HG03354 (cell line): ENCODE data around the gene C14orf180.

Experiments used
- ATAC-seq: cut with Tn5 transposase; IDR thresholded peaks from one replicate; pipeline ENCODE4 v1.9.1; 2021; ENCODE audit warnings: mild to moderate bottlenecking; ENCODE audit not compliant: unreplicated experiment, poor library complexity, severe bottlenecking

The C14orf180 gene

GRCh38 chr14:104559804-104560585, 19.6 kb upstream of the C14orf180 start:
- no peak for ATAC-seq

- no peak for ATAC-seq
These were observed 19.0 kb upstream of the C14orf180 start for GRCh38 chr14:104560586-104560945.

- no peak for ATAC-seq
These were observed 18.4 kb upstream of the C14orf180 start for GRCh38 chr14:104561124-104561557.

DNA sequence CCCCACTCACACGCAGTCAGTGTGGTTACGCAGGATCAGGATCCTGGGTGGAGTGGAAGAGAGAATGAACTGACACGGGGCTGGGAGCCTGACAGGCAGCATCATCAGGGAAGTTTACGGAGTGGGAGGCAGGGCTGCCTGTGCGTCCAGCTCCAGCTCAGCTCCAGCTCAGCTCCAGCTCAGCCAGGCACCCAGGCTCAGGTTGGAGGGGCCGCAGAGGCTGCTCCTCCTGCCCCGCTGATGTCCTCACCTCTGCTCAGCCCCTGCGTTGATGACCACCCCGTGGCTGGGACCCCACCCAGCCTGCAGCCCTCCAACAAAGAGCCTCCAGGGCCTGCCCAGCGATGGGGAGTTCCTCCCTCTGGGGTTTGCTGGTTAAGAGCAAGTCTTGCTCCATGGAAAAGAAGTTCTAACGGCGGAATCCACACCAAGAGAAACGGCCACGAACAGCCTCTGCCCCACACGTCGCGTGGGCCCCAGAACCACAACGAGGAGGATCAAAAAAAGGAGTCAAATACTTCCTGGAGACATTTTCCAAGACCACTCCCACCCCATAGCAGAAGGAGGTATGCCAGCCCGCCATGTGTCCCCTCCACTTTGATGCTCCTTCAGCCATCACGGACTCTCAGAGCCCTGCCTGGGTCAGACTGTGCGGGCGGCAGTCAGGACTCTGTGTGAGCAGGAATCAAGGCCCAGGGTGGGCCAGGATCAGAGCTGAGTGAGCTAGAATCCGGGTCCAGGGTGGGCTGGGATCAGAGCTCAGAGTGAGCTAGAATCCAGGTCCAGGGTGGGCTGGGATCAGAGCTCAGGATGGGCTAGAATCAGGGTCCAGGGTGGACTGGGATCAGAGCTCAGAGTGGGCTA, 17.7 kb upstream of the C14orf180 start:
- no peak for ATAC-seq

DNA sequence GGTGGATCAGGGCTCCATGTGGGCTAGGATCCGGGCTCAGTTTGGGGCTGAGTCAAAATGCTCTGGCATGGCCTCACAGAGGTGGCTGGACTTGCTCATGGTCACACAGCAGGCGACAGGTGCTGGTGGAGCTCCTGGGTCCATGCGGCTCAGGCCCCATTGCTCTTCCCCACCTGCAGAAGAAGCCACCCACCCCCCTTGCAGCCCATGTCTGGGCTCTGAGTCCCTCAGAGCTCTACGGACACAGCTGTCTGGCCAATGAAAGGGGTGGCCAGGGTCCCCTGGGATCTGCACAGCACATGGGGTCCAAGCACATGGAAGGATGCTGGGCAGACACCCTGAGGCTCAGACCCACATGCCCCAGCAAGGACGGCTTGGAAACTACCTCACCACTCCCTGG, 17.0 kb upstream of the C14orf180 start:
- ATAC-seq, result no peak

DNA sequence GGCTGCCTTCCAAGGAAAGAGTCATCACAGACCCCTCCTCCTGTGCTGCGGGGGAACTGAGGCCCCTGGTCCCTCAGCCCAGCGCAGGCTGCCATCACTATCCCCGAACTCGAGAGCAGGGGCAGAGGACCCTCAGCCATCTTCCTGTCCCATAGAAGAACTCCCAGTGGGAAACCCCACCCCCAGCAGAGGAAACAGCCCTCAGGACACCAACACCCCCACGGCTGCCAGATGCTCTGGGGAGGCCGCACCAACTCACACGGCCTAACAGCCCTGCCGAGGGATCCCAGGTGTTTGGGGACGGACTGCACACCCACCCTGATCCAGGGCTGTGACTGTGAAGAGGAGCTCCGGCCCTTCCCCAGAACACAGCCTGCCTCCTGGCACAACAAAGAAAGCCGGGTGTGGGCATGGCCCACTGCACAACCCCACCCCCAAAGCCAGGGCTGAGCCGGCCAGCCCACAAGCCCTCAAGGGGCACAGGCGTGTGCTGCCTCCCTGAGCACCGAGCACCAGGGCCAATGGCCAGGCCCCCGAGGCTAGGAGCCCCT, 16.3 kb upstream of the C14orf180 start:
- ATAC-seq, result no peak

DNA sequence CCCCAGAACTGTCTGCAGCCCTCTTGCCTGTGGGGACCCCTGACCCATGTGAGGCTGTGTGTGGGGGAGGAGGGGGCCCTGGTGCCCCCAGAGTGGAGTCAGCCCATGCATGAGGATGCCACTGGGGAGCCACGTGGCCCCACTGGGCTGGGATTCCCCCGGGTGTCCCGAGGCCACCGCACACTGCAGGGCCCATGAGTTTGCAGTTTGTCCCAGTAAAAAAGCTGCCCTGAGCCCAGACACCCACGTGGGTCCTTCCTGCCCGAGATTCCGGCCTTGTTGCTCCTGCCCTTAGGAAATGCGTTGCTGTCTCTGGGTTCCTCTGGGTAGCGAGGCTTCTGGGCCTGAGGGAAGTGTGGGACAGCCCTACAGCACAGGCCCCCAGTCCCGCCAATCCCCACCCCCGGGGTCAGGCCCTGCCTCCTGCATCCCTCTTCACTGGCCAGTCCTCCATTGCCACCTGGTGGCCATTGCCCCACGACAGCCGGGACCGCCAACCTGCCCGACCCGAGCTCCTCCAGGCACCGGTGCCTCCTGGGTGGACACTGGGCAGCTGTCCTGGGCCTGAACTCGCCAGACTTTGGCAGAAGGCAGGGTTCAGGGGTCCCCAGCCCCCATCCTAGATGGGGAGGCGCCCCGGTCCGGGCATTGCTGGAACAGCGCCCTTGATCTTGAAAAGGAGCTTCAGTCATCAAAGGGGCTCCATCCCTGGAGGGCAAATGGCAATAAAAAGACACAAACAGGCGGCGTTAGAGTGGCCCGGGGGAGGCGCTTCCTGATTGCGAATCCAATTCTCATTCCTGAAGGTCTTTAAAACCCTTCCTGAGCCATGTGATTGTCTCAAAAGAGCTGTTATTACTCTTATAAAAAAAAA, 15.6 kb upstream of the C14orf180 start:
- no peak for ATAC-seq

DNA sequence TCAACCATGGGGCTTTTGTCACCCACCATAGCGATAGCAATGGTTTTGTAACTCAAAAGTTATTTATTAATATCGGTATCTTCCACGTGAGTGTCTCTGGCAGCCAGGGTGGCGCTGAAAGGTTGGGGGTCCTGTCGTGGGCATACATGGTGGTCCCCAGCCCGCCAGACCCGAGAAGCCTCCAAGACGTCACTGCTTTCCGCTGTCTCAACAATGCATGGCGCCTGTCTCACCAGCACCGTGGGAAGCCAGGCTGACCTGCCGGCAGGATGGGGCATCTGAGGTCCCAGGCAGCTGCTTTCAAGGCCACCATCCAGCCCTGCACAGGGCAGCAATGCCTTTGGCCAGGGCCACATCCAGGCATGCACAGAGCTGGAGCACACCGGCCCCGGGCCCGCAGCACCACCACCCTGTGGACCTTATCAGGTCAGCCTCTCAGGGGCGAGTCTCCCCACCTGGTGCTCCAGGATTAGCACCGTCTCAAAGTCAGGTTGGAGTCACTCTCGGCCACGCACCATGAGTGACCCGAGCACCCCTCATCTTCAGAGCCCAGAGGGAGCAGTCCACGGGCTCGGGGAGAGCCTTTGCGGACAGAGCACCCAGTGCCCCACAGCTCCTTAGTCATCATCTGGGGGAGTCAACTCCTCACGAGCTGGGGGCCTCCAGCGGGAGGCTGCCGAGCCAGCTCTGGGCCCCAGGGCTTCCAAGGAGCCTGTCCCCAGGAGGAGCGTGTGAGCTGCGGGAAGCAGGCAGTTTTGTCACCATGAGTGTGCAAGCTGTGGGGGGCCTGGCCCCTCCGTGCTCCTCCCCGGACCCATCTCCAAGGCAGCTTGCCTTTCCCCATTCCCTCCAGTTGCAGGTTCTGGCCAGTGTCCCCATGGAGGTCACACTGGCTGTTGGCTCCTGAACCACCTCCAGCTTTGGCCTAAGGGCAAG, 14.6 kb upstream of the C14orf180 start:
- ATAC-seq, result no peak

DNA sequence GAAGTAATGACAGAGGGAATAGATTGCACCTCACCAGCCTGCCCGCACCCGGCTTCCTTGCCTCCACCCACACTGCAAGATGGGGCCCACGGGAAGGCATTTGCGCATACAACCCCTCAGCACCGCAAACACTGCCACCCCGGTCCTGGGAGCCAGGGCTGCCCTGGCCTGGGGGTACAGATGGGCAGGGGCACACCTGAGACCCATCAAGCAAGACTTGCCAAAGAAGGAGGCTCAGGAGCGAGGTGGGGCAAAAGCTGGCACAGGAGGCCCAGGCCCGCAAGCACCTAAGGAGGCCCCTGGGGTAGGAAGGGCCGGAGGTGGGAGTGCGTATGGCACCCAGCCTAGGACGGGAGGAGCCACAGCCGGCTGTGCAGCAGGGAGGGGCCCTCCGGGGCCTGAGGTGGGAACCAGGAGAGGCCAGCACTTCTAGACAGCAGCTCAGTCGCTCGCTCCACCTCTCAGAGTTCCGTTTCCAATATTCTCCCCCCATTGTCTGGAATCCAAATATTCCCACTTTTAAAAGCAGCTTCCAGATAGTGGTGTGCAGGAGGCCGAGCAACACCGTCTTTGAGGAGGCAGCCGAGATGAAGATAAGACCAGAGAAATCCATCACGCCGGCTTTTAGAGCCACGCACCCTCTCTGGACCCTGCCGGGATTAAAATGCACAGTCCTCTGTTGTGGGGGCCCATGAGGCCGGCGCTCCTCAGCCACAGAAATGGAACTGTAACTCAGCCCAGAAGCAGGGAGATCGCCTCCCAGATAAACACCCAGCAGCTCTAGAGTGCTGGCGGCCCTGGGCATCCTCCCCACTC, 12.2 kb upstream of the C14orf180 start:
- no peak for ATAC-seq

DNA sequence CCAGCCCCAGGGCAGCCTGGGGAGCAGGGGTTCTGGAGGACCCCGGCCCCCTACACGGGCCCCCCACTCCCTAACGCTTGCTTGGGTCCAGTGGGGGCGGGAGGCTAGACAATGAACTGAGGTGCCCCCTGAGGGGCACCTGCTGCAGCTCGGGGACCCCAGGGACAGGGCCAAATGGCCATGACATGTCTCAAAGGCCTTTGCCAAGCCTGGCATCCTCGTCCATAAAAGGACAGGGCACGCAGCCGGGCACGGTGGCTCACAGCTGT, 11.7 kb upstream of the C14orf180 start:
- ATAC-seq, result no peak

GRCh38 chr14:104568620-104569019, 10.9 kb upstream of the C14orf180 start:
- no peak for ATAC-seq

- ATAC-seq, result no peak
These were observed 10.1 kb upstream of the C14orf180 start for GRCh38 chr14:104569435-104569834.

DNA sequence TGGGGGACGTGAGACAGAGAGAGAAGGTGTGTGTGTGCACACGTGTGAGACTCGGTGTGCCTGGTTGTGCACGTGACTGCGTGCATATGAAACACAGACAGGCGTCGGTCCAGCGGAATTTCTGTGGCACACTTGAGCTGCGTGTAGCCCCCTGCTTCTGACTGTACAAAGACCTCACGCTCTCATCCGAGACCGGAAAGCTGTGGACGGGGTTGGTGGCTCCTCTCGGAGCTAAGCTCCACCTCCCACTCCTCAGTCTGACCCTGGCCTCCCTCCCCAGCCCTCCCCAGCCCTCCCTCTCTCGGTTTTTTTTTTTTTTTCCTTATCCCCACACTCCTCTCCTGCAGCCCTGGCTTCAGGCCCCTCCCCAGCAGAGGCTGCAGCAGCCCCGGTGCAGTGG, 8.3 kb upstream of the C14orf180 start:
- ATAC-seq, result no peak

DNA sequence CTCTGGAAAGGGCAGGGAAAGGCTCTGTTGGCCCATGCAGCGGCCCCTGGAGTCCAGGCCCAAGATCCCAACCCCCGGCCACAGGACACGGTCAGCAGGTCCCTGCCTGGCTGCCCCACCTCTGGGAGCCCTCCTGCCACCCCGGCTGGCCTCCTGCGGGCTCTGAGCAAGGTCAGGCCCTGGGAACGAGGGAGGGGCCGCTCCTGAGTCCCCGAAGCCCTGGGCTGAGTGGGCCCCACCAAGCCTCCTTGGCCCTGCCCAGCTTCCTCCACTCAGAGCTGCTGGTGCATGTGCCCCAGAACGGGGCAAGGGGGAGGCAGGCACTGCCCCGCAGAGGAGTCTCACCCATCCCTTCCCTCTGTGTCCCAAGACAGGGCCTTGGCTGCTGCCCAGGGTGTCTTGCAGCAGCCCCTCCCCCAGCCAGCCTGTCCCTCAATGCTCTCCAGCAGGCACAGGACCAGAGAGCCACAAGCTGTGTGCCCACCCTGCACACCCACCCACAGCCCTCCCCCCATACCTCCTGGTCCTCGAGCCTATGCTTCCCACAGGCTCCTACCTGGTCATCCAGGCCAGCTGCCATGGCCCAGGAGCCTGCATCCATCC, 7.4 kb upstream of the C14orf180 start:
- no peak for ATAC-seq

- ATAC-seq, result no peak
These were observed 6.9 kb upstream of the C14orf180 start for GRCh38 chr14:104572668-104573067.

DNA sequence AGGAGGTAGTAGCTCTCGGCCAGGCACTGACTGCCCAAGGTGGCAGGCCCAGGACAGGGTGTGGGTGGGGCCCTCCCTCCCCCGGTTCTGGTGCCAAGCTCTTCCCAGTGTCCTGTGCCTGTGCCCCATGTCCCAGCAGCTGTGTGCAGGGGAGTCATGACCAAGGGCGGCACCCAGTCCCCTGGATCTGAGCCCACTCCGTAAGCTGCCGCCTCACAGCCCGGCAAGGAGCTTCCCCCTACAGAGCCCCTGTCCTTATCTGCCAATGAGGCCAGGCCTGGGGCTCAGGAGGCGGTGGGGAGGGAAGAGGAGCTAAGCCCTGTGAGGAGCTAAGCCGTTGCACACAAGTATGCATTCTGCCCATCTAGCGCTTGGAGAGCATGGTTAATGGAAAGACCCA, 5.6 kb upstream of the C14orf180 start:
- ATAC-seq, result no peak

DNA sequence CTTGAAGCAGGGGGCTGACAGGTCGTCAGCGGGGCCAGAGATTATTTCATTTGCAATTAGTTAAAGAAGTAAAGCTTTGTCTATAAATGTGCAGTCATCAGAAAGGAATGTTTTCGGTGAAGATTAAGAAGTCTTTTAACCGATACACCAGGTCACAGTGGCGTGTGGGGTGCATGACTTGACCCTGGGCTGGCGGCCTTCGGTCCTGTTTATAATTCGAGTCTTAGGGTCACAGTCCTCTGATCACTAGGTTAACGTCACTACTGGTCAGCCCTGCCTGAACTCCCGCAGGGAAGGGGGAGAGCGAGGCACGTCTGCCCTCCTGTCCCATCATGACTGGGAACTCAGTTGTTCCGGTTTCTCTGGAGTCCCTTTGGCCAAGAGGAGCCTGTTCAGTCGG, 5.0 kb upstream of the C14orf180 start:
- no peak for ATAC-seq
